Activated CD4-positive, alpha-beta T cell treated with anti-CD3 and anti-CD28 coated beads, Interleukin-2, amount 10 ng/mL, durations not matched to agents 7 days and 5 days (primary cell): ENCODE measurements around the gene ABCA2. TPM values are rescaled to one million over a fixed set of nuclear protein-coding genes. Genes with fewer than 3 reads are reported as not detected.
"Not testable (repeated sequence)": the region's sequence is repeated elsewhere in the genome, so short reads cannot be mapped to it uniquely, and the experiment has no call there.

Experiments used
- CTCF ChIA-PET: fragments of 350-600 bp; sonication (Branson Sonifier 250); formaldehyde crosslinking; loops from one replicate; lab custom pipeline; 2021; ENCODE audit warnings: antibody characterized with exemption; lab: Charles Lee
- POLR2A ChIA-PET: fragments of 350-600 bp; sonication (Branson Sonifier 250); formaldehyde crosslinking; loops from one replicate; lab custom pipeline; 2021; ENCODE audit warnings: antibody characterized with exemption; lab: Charles Lee
- DNase-seq: peaks from one replicate; pipeline ENCODE4 v3.0.0-alpha.2; 2020
- H3K27ac Mint-ChIP-seq: one replicate; pipeline ENCODE4 v1.8.0; 2021; ENCODE audit warnings: mild to moderate bottlenecking, moderate library complexity, mixed read lengths
- H3K27me3 Mint-ChIP-seq: one replicate; pipeline ENCODE4 v1.8.0; 2021; ENCODE audit warnings: mixed read lengths
- H3K36me3 Mint-ChIP-seq: one replicate; pipeline ENCODE4 v1.8.0; 2021; ENCODE audit warnings: low read depth, mixed read lengths
- H3K4me1 Mint-ChIP-seq: one replicate; pipeline ENCODE4 v1.8.0; 2021; ENCODE audit warnings: mixed read lengths
- H3K4me3 Mint-ChIP-seq: one replicate; pipeline ENCODE4 v1.8.0; 2021; ENCODE audit warnings: mild to moderate bottlenecking, moderate library complexity, mixed read lengths
- H3K9me3 Mint-ChIP-seq: one replicate; pipeline ENCODE4 v1.8.0; 2021; ENCODE audit warnings: mixed read lengths
- total RNA-seq, 2 experiments: library from RNA; stranded (reverse); gene quantifications; one replicate each; pipeline ENCODE4 v1.2.3, GENCODE V29; 2021

ABCA2 gene
- total RNA-seq, 2 experiments from 2014 or later = 67.7 to 70.3 TPM

- CTCF ChIA-PET = interaction anchor here (1.0 kb wide), 1 partner anchor 18 kb away, joined by 4 read pairs; no protein-coding TSS in a partner anchor
- Mint-ChIP-seq H3K27me3 (no peaks in the 10 kb centered on the region), H3K9me3 (no peaks in the 10 kb centered on the region), H3K36me3 (peaks cover 9% of the 10 kb centered on the region), H3K4me3 (no peak overlapping the region), H3K4me1 (no peaks in the 10 kb centered on the region), H3K27ac (no peak overlapping the region)
- POLR2A ChIA-PET = no interaction called here
- DNase-seq = no peak
Observed at GRCh38 chr9:137011907-137012675, 15.9 kb downstream of the ABCA2 start.

- Mint-ChIP-seq H3K9me3 (no peaks in the 10 kb centered on the region), H3K4me1 (no peaks in the 10 kb centered on the region), H3K4me3 (no peak overlapping the region), H3K27ac (no peak overlapping the region), H3K27me3 (no peaks in the 10 kb centered on the region), H3K36me3 (peaks cover 6% of the 10 kb centered on the region)
- no peak for DNase-seq
- ChIA-PET CTCF (interaction anchor here (1.0 kb wide), 1 partner anchor 19 kb away, joined by 4 read pairs; no protein-coding TSS in a partner anchor), POLR2A (no interaction called here)
Observed at GRCh38 chr9:137011156-137011555, 16.9 kb downstream of the ABCA2 start.

- Mint-ChIP-seq H3K9me3 (no peaks in the 10 kb centered on the region), H3K4me1 (no peaks in the 10 kb centered on the region), H3K27me3 (no peaks in the 10 kb centered on the region), H3K4me3 (no peak overlapping the region), H3K36me3 (peaks cover 6% of the 10 kb centered on the region), H3K27ac (no peak overlapping the region)
- ChIA-PET CTCF (interaction anchor here (0.8 to 1.2 kb wide), 2 partner anchors 19 to 25 kb away, joined by 3 to 6 read pairs; no protein-coding TSS in a partner anchor), POLR2A (no interaction called here)
- no peak for DNase-seq
Observed at GRCh38 chr9:137009938-137010732, 17.9 kb downstream of the ABCA2 start.

- Mint-ChIP-seq H3K27me3 (no peaks in the 10 kb centered on the region), H3K27ac (no peak overlapping the region), H3K4me3 (no peak overlapping the region), H3K9me3 (no peaks in the 10 kb centered on the region), H3K36me3 (peaks cover 6% of the 10 kb centered on the region), H3K4me1 (no peaks in the 10 kb centered on the region)
- ChIA-PET POLR2A (no interaction called here), CTCF (interaction anchor here (0.8 to 1.2 kb wide), 2 partner anchors 20 to 26 kb away, joined by 3 to 6 read pairs; no protein-coding TSS in a partner anchor)
- DNase-seq = no peak
Observed at GRCh38 chr9:137009217-137009616, 18.8 kb downstream of the ABCA2 start.

DNA sequence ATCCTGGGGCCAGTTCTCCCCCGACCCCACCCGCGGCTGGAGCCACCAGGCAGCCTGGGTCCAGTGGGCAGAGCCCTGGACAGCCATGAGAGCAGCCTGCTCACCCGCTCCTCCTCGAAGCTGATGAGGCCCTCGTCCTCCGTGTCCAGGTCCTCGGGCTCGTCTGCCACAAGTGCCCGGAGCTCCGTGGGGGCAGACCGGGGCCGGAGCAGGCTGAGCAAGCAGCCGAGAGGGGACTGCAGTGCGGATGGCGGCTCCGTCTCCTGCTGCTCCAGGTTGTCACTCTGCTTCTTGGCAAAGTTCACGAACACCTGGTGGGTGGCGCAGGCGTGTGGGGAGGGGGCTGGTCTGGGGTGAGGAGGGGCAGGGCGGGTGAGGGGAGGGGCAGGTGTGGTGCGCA, 19.7 kb downstream of the ABCA2 start:
- ChIA-PET POLR2A (no interaction called here), CTCF (interaction anchor here (1.3 kb wide), 1 partner anchor 38 kb away, joined by 3 read pairs; the partner anchor contains the start of gene NPDC1)
- Mint-ChIP-seq H3K36me3 (peaks cover 6% of the 10 kb centered on the region), H3K9me3 (no peaks in the 10 kb centered on the region), H3K27ac (no peak overlapping the region), H3K4me3 (no peak overlapping the region), H3K27me3 (no peaks in the 10 kb centered on the region), H3K4me1 (no peaks in the 10 kb centered on the region)
- no peak for DNase-seq

- ChIA-PET POLR2A (no interaction called here), CTCF (interaction anchor here (1.0 to 1.3 kb wide), 2 partner anchors 28 to 39 kb away, joined by 3 read pairs; partner anchors contain the start of gene NPDC1)
- Mint-ChIP-seq H3K27ac (no peak overlapping the region), H3K27me3 (no peaks in the 10 kb centered on the region), H3K4me3 (no peak overlapping the region), H3K9me3 (no peaks in the 10 kb centered on the region), H3K36me3 (peaks cover 6% of the 10 kb centered on the region), H3K4me1 (no peaks in the 10 kb centered on the region)
- DNase-seq = no peak
Observed at GRCh38 chr9:137007816-137008270, 20.2 kb downstream of the ABCA2 start.

DNA sequence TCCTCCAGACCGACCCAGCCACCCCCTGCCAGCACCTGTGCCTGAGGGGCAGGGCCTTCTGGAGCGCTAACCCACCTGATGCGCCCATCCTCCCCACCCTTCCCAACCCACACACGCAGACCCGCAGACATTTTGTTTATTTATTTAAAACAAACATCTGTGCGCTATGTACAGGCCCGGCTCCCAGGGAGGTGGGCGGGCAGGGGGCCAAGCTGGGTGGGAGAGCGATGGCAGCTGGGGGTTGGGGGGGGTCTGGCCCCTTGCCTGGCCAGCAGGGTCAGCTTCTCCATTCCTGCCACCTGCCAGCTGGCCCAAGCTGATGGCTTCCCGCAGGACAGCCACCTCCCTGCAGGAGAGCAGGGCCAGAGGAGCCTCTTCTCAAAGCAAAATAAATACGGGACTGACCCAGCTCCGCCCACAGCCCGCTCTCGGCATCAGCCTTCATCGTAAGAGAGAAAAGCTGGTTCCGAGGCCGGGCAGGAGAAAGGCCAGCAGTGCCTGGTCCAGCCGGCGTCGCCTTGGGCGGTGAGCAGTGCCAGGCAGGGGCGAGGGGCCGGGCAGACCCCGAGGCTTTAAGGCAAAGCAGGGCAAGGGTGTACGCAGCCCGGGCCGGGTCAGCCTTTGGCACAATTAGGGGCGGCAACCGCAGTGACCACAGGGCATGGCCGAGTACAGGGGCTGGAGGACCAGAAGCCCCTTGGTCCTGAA, 20.8 kb downstream of the ABCA2 start:
- no peak overlapping the region for H3K27ac Mint-ChIP-seq
- H3K4me3 Mint-ChIP-seq = no peak overlapping the region
- H3K9me3 Mint-ChIP-seq = no peaks in the 10 kb centered on the region
- ChIA-PET CTCF (interaction anchor here (1.0 to 1.3 kb wide), 2 partner anchors 28 to 39 kb away, joined by 3 read pairs; partner anchors contain the start of gene NPDC1), POLR2A (no interaction called here)
- no peaks in the 10 kb centered on the region for H3K27me3 Mint-ChIP-seq
- no peak for DNase-seq
- H3K36me3 Mint-ChIP-seq = peaks cover 6% of the 10 kb centered on the region
- H3K4me1 Mint-ChIP-seq = no peaks in the 10 kb centered on the region

DNA sequence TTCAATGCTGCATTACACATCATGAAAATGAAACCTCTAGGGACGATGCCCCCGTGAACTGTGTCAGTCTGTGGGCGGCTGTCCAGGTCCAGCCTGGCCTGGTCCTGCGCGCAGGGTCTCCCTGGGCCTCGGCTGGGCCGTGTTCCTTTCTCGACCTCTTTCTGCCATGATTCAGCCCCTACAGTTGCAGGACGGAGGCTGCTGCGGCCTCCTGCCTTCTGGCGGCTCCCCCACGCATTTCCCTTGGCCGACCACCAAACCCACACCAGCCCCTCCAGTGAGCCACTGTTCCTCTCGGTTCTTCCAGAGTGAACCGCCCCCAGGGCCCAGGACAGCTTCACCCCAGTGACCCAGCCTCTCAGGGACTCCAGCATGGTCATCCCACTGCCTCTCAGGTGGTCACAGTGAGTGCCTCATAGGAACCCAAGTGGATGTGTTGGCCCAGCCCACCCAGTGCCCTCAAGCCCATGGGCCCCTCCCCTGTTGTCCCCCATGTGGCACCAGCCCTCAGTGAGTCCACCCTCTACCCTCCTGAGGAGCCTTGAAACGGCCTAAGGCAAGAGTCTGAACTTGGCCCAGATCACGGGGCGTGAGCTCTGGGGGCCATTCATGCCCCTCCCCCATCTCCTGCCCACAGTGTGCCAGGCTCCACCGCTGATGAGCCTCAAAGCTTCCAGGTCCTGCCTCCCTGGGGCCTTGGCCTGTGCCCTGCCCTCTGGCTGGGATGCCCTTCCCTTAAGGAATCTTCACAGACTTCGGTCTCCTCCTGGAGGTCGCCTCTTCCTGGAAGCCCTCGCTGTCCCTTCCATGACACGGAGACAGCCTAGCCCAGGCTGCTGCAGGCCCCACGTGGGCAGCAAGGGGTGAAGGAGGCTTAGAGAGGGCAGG, 21.7 kb downstream of the ABCA2 start:
- Mint-ChIP-seq H3K4me1 (no peaks in the 10 kb centered on the region), H3K27me3 (no peaks in the 10 kb centered on the region), H3K36me3 (peaks cover 1% of the 10 kb centered on the region), H3K4me3 (no peak overlapping the region), H3K9me3 (no peaks in the 10 kb centered on the region), H3K27ac (no peak overlapping the region)
- no peak for DNase-seq
- ChIA-PET POLR2A (no interaction called here), CTCF (interaction anchor here (1.0 to 1.2 kb wide), 3 partner anchors 15 to 29 kb away, joined by 3 read pairs; no protein-coding TSS in a partner anchor)

GRCh38 chr9:137004285-137004684, 23.8 kb downstream of the ABCA2 start:
- H3K9me3 Mint-ChIP-seq, H3K36me3 Mint-ChIP-seq, H3K27ac Mint-ChIP-seq, H3K4me3 Mint-ChIP-seq, H3K27me3 Mint-ChIP-seq, POLR2A ChIA-PET, DNase-seq: not testable (repeated sequence)
- peaks cover 14% of the 10 kb centered on the region for H3K4me1 Mint-ChIP-seq
- CTCF ChIA-PET = interaction anchor here (1.5 to 1.9 kb wide), 2 partner anchors 10 to 31 kb away, joined by 3 to 8 read pairs; no protein-coding TSS in a partner anchor

DNA sequence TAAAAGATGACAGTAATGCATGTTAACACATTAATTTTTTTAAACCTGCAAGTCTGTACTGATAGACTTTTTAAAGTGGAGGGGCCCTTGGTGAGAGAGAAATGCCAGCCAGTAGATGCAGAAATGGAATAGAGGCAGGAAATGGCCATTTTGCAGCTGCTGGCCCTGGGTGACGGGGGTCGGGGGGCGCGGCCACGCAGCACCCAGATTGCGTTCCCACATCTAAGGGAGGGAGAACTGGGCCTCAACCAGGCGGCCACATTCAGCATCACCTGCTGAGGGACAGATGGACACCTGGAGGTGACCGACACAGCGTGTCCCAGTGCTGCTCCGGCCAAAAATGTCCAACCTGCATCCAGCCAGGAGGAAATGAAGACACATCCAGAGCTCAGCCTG, 25.4 kb downstream of the ABCA2 start:
- ChIA-PET POLR2A (no interaction called here), CTCF (interaction anchor here (1.6 to 1.9 kb wide), 2 partner anchors 27 to 32 kb away, joined by 5 to 8 read pairs; no protein-coding TSS in a partner anchor)
- no peak for DNase-seq
- Mint-ChIP-seq H3K27me3 (peaks cover 5% of the 10 kb centered on the region), H3K9me3 (no peaks in the 10 kb centered on the region), H3K4me3 (no peak overlapping the region), H3K36me3 (no peaks in the 10 kb centered on the region), H3K27ac (no peak overlapping the region), H3K4me1 (peaks cover 27% of the 10 kb centered on the region)

DNA sequence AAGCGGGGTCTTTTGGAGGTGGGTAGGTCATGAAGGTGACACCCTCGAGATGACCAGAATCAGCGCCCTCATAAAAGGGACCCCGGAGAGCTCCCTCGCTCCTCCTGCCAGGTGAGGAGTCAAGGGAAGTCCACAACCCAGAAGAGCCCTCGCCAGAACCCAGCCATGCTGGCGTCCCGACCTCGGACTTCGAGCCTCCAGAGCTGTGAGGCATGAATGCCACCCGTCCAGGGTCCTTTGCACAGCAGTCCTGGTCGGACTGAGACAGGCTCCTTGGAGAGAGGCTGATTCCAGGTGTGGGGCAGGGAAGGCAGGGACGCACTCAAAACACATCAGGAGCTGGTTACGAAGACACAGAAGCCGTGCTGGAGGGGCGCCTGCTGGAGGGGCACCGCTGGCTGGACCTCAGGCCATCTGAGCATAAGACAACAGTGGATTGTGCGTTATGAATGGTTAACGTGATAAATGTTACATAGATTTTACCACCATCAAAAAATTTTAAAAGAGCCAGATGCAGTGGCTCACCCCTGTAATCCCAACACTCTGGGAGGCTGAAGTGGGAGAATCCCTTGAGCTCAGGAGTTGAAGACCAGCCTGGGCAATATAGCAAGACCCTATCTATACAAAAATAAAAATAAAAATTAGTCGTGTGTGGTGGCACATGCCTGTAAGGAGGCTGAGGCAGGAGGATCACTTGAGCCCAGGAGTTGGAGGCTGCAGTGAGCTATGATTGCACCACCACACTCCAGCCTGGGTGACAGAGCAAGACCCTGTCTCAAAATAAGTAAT, 26.0 kb downstream of the ABCA2 start:
- H3K36me3 Mint-ChIP-seq = no peaks in the 10 kb centered on the region

More for the DNA sequence above, 26.0 kb downstream of the ABCA2 start:
- Mint-ChIP-seq H3K9me3 (no peaks in the 10 kb centered on the region), H3K4me3 (no peak overlapping the region), H3K27ac (no peak overlapping the region), H3K27me3 (peaks cover 6% of the 10 kb centered on the region), H3K4me1 (peaks cover 33% of the 10 kb centered on the region)
- ChIA-PET POLR2A (no interaction called here), CTCF (interaction anchor here (1.0 to 1.6 kb wide), 2 partner anchors 27 to 66 kb away, joined by 3 to 5 read pairs; no protein-coding TSS in a partner anchor)
- DNase-seq = no peak
